HCT116 (cell line): ENCODE data around the gene ICA1. TPM values are rescaled to one million over a fixed set of nuclear protein-coding genes. Genes with fewer than 3 reads are reported as not detected.

Experiments
- ATAC-seq: fragments of 200-7000 bp; cut with Tn5 transposase; 2 replicates; pipeline ENCODE4 v1.9.1; 2020; ENCODE audit warnings: mild to moderate bottlenecking, moderate library complexity
- BruUV-seq: library from RNA; stranded (reverse); fragments of 400-500 nt; replicated peaks from 2 replicates; lab custom pipeline; 2021; lab: Mats Ljungman, UMichigan
- CTCF ChIA-PET: fragments of 300-600 bp; sonication (Branson Sonifier 250); formaldehyde crosslinking; loops from one replicate; lab custom pipeline; 2021; ENCODE audit warnings: antibody characterized with exemption; lab: Charles Lee
- POLR2A ChIA-PET: fragments of 300-600, 350-600 bp; sonication (Branson Sonifier 250); formaldehyde crosslinking; loops from one replicate; lab custom pipeline; 2021; ENCODE audit warnings: antibody characterized with exemption; lab: Charles Lee
- RAD21 ChIA-PET, 2 experiments: fragments of 300-600 bp; sonication (Branson Sonifier 250); formaldehyde crosslinking; loops; one replicate each; lab custom pipeline; 2023; ENCODE audit warnings: low total read pairs in 2 of 2; ENCODE audit not compliant: uncharacterized antibody in 2 of 2, unreplicated experiment in 2 of 2, low non-redundant PET in 1 of 2; lab: Charles Lee
- DNase-seq: peaks from one replicate; pipeline ENCODE4 v3.0.0-alpha.2; 2010; ENCODE audit warnings: low read depth, low spot score
- H2AFZ ChIP-seq: fragments of 200-600 bp; shearing (Covaris generic), sonication (generic); 2 replicates; pipeline ENCODE4 v1.6.1; 2017; ENCODE audit warnings: low read depth, mixed run types, mixed read lengths, antibody characterized with exemption, low read length; ENCODE audit not compliant: poor library complexity, severe bottlenecking
- H3K27ac ChIP-seq: 2 replicates; pipeline ENCODE4 v1.5.1; 2012; ENCODE audit warnings: low read depth, low read length
- H3K27me3 ChIP-seq: fragments of 200-600 bp; sonication (generic); 2 replicates; pipeline ENCODE4 v1.6.1; 2016; ENCODE audit warnings: mixed run types, low read length, mixed read lengths; ENCODE audit not compliant: insufficient read depth
- H3K36me3 ChIP-seq, 2 experiments: fragments of 200-500 bp in 1 of 2; fragments of 200-600 bp in 1 of 2; sonication (Bioruptor generic) in 1 of 2; sonication (generic) in 1 of 2; 2 replicates each; pipeline versions ENCODE4 v1.5.1 to v1.6.1; 2014 to 2016; ENCODE audit warnings: low read length in 2 of 2, inconsistent platforms in 1 of 2, mixed read lengths in 1 of 2, mixed run types in 1 of 2; ENCODE audit not compliant: insufficient read depth in 2 of 2, control insufficient read depth in 1 of 2
- H3K4me1 ChIP-seq, 2 experiments: fragments of 200-600 bp in 1 of 2; sonication (generic) in 1 of 2; 2 replicates each; pipeline versions ENCODE4 v1.5.1 to v1.6.1; 2012 to 2017; ENCODE audit warnings: low read length in 2 of 2, inconsistent platforms in 1 of 2, mild to moderate bottlenecking in 1 of 2, mixed read lengths in 1 of 2, mixed run types in 1 of 2, moderate library complexity in 1 of 2; ENCODE audit not compliant: insufficient read depth in 2 of 2, control insufficient read depth in 1 of 2
- H3K4me2 ChIP-seq: fragments of 200-600 bp; sonication (generic); 2 replicates; pipeline ENCODE4 v1.6.1; 2017; ENCODE audit warnings: mixed run types, low read length, mixed read lengths
- H3K4me3 ChIP-seq, 2 experiments: fragments of 200-600 bp in 1 of 2; sonication (generic) in 1 of 2; replicated peaks in 1 of 2; 2 replicates each; pipeline ENCODE4 v1.5.1; 2011 to 2016; ENCODE audit warnings: low read length in 2 of 2, control low read depth in 1 of 2, low read depth in 1 of 2, mild to moderate bottlenecking in 1 of 2, mixed read lengths in 1 of 2, mixed run types in 1 of 2
- H3K79me2 ChIP-seq: fragments of 200-600 bp; sonication (generic); 2 replicates; pipeline ENCODE4 v1.6.1; 2017; ENCODE audit warnings: mild to moderate bottlenecking, mixed run types, low read length, moderate library complexity, mixed read lengths; ENCODE audit not compliant: insufficient read depth
- H3K9ac ChIP-seq: fragments of 200-600 bp; sonication (generic); 2 replicates; pipeline ENCODE4 v1.6.1; 2016; ENCODE audit warnings: low read length, mixed read lengths
- H3K9me2 ChIP-seq: fragments of 200-600 bp; sonication (generic), shearing (Covaris generic); 2 replicates; pipeline ENCODE4 v1.6.1; 2017; ENCODE audit warnings: mixed run types, mild to moderate bottlenecking, moderate library complexity; ENCODE audit not compliant: insufficient read depth
- H3K9me3 ChIP-seq, 2 experiments: fragments of 200-500 bp in 1 of 2; fragments of 200-600 bp in 1 of 2; sonication (Bioruptor generic) in 1 of 2; sonication (generic) in 1 of 2; 2 replicates each; pipeline ENCODE4 v1.6.1; 2014 to 2017; ENCODE audit warnings: low read length in 2 of 2, mixed read lengths in 2 of 2, inconsistent platforms in 1 of 2, low read depth in 1 of 2, mild to moderate bottlenecking in 1 of 2, mixed run types in 1 of 2, moderate library complexity in 1 of 2; ENCODE audit not compliant: control insufficient read depth in 1 of 2, insufficient read depth in 1 of 2
- H4K20me1 ChIP-seq: fragments of 200-600 bp; sonication (generic), shearing (Covaris generic); 2 replicates; pipeline ENCODE4 v1.6.1; 2017; ENCODE audit warnings: mixed run types, mild to moderate bottlenecking, moderate library complexity; ENCODE audit not compliant: insufficient read depth
- CTCF ChIP-seq, 3 experiments: fragments of 200-600 bp in 1 of 3; sonication (generic) in 1 of 3; IDR thresholded peaks in 2 of 3; conservative IDR thresholded peaks in 1 of 3; 2 replicates each; pipeline ENCODE4 v1.5.1; 2012 to 2017; ENCODE audit warnings: low read depth in 2 of 3, low read length in 2 of 3, antibody characterized with exemption in 1 of 3, borderline replicate concordance in 1 of 3, control low read depth in 1 of 3, mild to moderate bottlenecking in 1 of 3, mixed read lengths in 1 of 3, mixed run types in 1 of 3, moderate library complexity in 1 of 3; ENCODE audit not compliant: insufficient read depth in 1 of 3
- ELF1 ChIP-seq: IDR thresholded peaks from 2 replicates; pipeline ENCODE4 v1.6.1; 2012; ENCODE audit warnings: low read depth, borderline replicate concordance
- EZH2phosphoT487 ChIP-seq: fragments of 200-600 bp; IDR thresholded peaks from 2 replicates; pipeline ENCODE4 v1.6.1; 2018; ENCODE audit warnings: antibody characterized with exemption, borderline replicate concordance
- JUND ChIP-seq: IDR thresholded peaks from 2 replicates; pipeline ENCODE4 v1.6.1; 2012
- POLR2AphosphoS5 ChIP-seq: IDR thresholded peaks from 2 replicates; pipeline ENCODE4 v1.6.1; 2011; ENCODE audit warnings: mild to moderate bottlenecking, low read depth, low read length, moderate library complexity
- RAD21 ChIP-seq: IDR thresholded peaks from 2 replicates; pipeline ENCODE4 v1.6.1; 2012; ENCODE audit warnings: low read depth, mild to moderate bottlenecking
- SP1 ChIP-seq: IDR thresholded peaks from 2 replicates; pipeline ENCODE4 v1.6.1; 2012; ENCODE audit warnings: low read depth
- SRF ChIP-seq: IDR thresholded peaks from 2 replicates; pipeline ENCODE4 v1.6.1; 2012; ENCODE audit warnings: low read depth
- intact Hi-C: fragments of 100-400 bp; cut with micrococcal nuclease; formaldehyde crosslinking; loops from 2 replicates; pipeline ENCODE4 v1.10.0; 2022
- total RNA-seq: library from RNA; stranded (reverse); gene quantifications from one replicate; pipeline ENCODE4 v1.2.1, GENCODE V29; 2021; ENCODE audit not compliant: unreplicated experiment
- TF ChIP-seq, protein P1 (sequence below): IDR thresholded peaks from 2 replicates; pipeline ENCODE4 v1.6.1; 2011; ENCODE audit warnings: mild to moderate bottlenecking, low read length, moderate library complexity; ENCODE audit not compliant: insufficient replicate concordance; ENCODE audit errors: extremely low read depth
- TF ChIP-seq, protein P2 (sequence below): IDR thresholded peaks from 2 replicates; pipeline ENCODE4 v1.6.1; 2012; ENCODE audit warnings: low read depth

Gene ICA1
- total RNA-seq, 1 experiment from 2014 or later, result 16.4 TPM

DNA sequence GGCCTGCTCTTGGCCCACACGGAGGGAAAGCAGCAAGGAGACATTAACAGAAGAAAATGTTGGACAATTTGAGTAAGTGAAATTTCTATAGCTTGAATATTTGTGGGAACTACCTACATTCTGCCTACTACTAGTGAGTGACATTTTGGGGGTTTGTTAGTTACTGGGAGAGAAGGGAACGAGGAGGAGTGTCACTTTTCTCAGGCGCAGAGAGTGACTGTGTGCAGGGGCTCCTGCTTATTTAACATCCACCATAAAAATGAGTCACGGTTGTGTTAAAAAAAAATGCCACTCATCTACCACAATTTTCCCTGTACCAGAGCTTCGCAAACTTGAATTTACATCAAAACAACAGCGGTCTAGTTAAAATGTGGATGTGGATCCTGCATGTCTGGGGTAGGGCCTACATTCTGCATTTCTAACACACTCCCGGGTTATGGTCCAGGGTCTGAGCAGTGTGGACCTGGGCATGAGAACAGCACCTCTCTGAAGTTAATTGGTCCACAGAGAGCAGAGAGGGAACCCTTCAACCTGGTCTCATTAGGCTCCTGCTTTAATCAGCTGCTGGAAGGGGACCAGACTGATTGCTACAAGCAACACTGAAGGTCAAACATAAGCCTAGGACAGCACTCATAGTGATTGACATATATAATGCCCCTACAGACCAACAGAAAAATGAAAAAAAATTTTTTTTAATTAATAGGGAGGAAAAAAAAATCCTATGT, 41.4 kb downstream of the ICA1 start (continued):
- TF ChIP-seq, protein P1, sequence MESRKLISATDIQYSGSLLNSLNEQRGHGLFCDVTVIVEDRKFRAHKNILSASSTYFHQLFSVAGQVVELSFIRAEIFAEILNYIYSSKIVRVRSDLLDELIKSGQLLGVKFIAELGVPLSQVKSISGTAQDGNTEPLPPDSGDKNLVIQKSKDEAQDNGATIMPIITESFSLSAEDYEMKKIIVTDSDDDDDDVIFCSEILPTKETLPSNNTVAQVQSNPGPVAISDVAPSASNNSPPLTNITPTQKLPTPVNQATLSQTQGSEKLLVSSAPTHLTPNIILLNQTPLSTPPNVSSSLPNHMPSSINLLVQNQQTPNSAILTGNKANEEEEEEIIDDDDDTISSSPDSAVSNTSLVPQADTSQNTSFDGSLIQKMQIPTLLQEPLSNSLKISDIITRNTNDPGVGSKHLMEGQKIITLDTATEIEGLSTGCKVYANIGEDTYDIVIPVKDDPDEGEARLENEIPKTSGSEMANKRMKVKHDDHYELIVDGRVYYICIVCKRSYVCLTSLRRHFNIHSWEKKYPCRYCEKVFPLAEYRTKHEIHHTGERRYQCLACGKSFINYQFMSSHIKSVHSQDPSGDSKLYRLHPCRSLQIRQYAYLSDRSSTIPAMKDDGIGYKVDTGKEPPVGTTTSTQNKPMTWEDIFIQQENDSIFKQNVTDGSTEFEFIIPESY, result no peak
- no peak for TF ChIP-seq ELF1

DNA sequence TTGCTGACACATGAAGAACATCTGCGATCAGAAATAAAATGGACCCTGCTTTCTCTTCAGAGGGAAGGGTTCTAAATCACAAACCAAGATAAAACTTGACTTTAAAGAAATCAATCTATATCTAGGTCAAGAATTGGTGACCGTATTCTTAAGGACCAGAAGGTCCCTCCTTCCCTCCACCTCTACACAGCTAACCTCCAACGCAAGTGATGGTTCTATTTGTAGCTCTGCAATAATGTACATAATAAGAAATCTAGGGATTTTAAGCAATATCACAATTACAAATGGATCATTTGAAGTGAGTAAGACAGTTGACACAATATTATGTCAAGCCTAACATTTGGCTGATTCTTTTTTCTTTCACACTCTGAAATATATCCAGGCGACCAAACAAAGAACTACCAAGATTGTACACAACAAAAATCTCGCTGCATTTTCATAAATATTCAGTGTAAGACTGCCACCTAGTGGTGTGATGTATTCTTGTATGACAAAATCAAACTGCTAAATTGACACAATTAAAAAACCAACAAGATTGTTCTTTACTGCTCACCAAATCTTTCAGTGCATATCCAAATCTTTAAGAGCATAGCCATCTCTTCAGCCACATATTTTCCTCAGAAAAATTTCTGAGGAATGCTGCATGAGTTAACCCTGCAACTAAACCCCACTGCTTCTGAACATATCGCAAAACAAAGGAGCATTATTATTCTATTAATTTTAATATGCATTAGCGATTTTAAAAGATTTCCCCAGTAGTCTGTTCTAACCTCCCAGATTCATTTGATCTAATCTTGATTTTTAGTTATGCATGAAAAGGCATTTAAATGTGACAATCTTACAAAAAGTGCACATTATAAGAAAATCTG, 44.5 kb downstream of the ICA1 start:
- H3K9me3 ChIP-seq, result no peaks in the 10 kb centered on the region
- TF ChIP-seq SRF (no peak), CTCF (IDR thresholded peaks at IDR 0.05 in 2 of 3, conservative IDR thresholded peaks at IDR 0.05 in 1 of 3; ENCODE audit: borderline replicate concordance in 1 of 3, insufficient read depth in 1 of 3, low read depth in 2 of 3, low read length in 2 of 3) (peak; percentile 34 to 83 (median 49); a peak in 4 of 6 replicates), SP1 (no peak), EZH2phosphoT487 (no peak), POLR2AphosphoS5 (no peak), RAD21 (peak; percentile 74), ELF1 (no peak), JUND (no peak)
- TF ChIP-seq, protein P2, sequence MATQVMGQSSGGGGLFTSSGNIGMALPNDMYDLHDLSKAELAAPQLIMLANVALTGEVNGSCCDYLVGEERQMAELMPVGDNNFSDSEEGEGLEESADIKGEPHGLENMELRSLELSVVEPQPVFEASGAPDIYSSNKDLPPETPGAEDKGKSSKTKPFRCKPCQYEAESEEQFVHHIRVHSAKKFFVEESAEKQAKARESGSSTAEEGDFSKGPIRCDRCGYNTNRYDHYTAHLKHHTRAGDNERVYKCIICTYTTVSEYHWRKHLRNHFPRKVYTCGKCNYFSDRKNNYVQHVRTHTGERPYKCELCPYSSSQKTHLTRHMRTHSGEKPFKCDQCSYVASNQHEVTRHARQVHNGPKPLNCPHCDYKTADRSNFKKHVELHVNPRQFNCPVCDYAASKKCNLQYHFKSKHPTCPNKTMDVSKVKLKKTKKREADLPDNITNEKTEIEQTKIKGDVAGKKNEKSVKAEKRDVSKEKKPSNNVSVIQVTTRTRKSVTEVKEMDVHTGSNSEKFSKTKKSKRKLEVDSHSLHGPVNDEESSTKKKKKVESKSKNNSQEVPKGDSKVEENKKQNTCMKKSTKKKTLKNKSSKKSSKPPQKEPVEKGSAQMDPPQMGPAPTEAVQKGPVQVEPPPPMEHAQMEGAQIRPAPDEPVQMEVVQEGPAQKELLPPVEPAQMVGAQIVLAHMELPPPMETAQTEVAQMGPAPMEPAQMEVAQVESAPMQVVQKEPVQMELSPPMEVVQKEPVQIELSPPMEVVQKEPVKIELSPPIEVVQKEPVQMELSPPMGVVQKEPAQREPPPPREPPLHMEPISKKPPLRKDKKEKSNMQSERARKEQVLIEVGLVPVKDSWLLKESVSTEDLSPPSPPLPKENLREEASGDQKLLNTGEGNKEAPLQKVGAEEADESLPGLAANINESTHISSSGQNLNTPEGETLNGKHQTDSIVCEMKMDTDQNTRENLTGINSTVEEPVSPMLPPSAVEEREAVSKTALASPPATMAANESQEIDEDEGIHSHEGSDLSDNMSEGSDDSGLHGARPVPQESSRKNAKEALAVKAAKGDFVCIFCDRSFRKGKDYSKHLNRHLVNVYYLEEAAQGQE, result no peak
- POLR2A ChIA-PET, result no interaction called here
- CTCF ChIA-PET, result interaction anchor here (0.8 to 1.8 kb wide), 6 partner anchors 79 to 793 kb away, joined by 3 to 8 read pairs (median 5); no protein-coding TSS in a partner anchor
- H2AFZ ChIP-seq, result no peak overlapping the region
- intact Hi-C loops, result loop anchor here (2.0 to 10.0 kb wide), 7 partner anchors 80 to 1250 kb away; no protein-coding TSS in a partner anchor
- H3K36me3 ChIP-seq, result no peaks in the 10 kb centered on the region
- DNase-seq (peak; percentile 54), ATAC-seq (peak; percentile 69)
- H3K27me3 ChIP-seq, result no peaks in the 10 kb centered on the region
- RAD21 ChIA-PET, result interaction anchor here in 1 of 2 experiments (1.3 kb wide), 1 partner anchor 79 kb away, joined by 4 read pairs; no protein-coding TSS in a partner anchor
- H3K79me2 ChIP-seq, result no peaks in the 10 kb centered on the region
- no peaks in the 10 kb centered on the region for H3K4me1 ChIP-seq
- no TSS peak for BruUV-seq
- no peak overlapping the region for H3K9ac ChIP-seq
- H3K4me3 ChIP-seq, result no peak overlapping the region
- H3K4me2 ChIP-seq, result no peak overlapping the region
- no peaks in the 10 kb centered on the region for H4K20me1 ChIP-seq
- no peak overlapping the region for H3K27ac ChIP-seq
- no peaks in the 10 kb centered on the region for H3K9me2 ChIP-seq
